ENCODE results near the gene TBR1. TPM values are rescaled to one million over a fixed set of nuclear protein-coding genes. Genes with fewer than 3 reads are reported as not detected.

The TBR1 gene
- total and polyA plus RNA-seq, 2 donors (not counting 3 experiments of a cell fraction or from before 2014, with no cell fraction given) = 0.11 to 0.14 TPM

GRCh38 chr2:161416708-161417437 lies 776 bp downstream of the TBR1 start:
- Histone ChIP-seq H3K27me3 (ENCODE audit: control insufficient read depth in 2 of 2, insufficient read depth in 2 of 2, low read length in 2 of 2) (peaks cover 66 to 75% of the 10 kb centered on the region in 2 experiments), H3K9ac (replicated peaks; ENCODE audit: extremely low read depth, insufficient read depth, low read length) (no peak overlapping the region), H3K27ac (ENCODE audit: insufficient read depth, low read depth, low read length) (no peak overlapping the region), H2AFZ (ENCODE audit: low read depth, low read length) (no peak overlapping the region), H3K4me1 (ENCODE audit: control insufficient read depth, extremely low read depth, insufficient read depth, low read length) (peaks cover 12% of the 10 kb centered on the region), H3K9me1 (replicated peaks; ENCODE audit: control insufficient read depth, extremely low read depth, insufficient read depth, low read length) (no peaks in the 10 kb centered on the region), H3K4me2 (ENCODE audit: insufficient read depth, low read length) (no peak overlapping the region), H3K4me3 (replicated peaks in 1 of 3; ENCODE audit: insufficient read depth in 1 of 3, low read depth in 1 of 3, low read length in 3 of 3) (no peak overlapping the region), H3K36me3 (ENCODE audit: control insufficient read depth in 2 of 2, extremely low read depth in 1 of 2, insufficient read depth in 2 of 2, low read length in 2 of 2) (no peaks in the 10 kb centered on the region), H4K20me1 (replicated peaks; ENCODE audit: control insufficient read depth, extremely low read depth, insufficient read depth, low read length) (no peaks in the 10 kb centered on the region), H3K79me2 (ENCODE audit: control insufficient read depth, insufficient read depth, low read length) (no peaks in the 10 kb centered on the region), H3K9me3 (replicated peaks; ENCODE audit: control insufficient read depth, insufficient read depth, low read length) (no peaks in the 10 kb centered on the region)
- FAIRE-seq (no peak), DNase-seq (ENCODE audit: low read depth, low spot score) (no peak)
- no TSS peak for BruUV-seq (replicated peaks)
- intact Hi-C loops (cut with micrococcal nuclease) = loop anchor here (1.0 kb wide), 1 partner anchor 8 kb away; no protein-coding TSS in a partner anchor
- ChIA-PET POLR2A (no interaction called here), CTCF (interaction anchor here (1.1 to 1.5 kb wide), 2 partner anchors 9 to 10 kb away, joined by 4 read pairs; no protein-coding TSS in a partner anchor)
- TF ChIP-seq POLR2AphosphoS5 (IDR thresholded peaks at IDR 0.05; ENCODE audit: insufficient read depth, low read depth, low read length) = no peak
- peak; percentile 43 for TF ChIP-seq EZH2 (IDR thresholded peaks at IDR 0.05; ENCODE audit: borderline replicate concordance, low read depth, low read length, severe bottlenecking)
- dilution Hi-C loops (cut with MboI; ENCODE audit: extremely low pct_ligation_motif_present, low sequenced_read_pairs) = no loop called here

- ChIA-PET CTCF (no interaction called here), POLR2A (no interaction called here)
- DNase-seq (ENCODE audit: low read depth, low spot score) (no peak), FAIRE-seq (no peak)
- Histone ChIP-seq H3K4me1 (ENCODE audit: control insufficient read depth, extremely low read depth, insufficient read depth, low read length) (peaks cover 12% of the 10 kb centered on the region), H3K4me2 (ENCODE audit: insufficient read depth, low read length) (no peak overlapping the region), H3K27ac (ENCODE audit: insufficient read depth, low read depth, low read length) (no peak overlapping the region), H3K27me3 (ENCODE audit: control insufficient read depth in 2 of 2, insufficient read depth in 2 of 2, low read length in 2 of 2) (peaks cover 74 to 82% of the 10 kb centered on the region in 2 experiments), H3K9me1 (replicated peaks; ENCODE audit: control insufficient read depth, extremely low read depth, insufficient read depth, low read length) (no peaks in the 10 kb centered on the region), H2AFZ (ENCODE audit: low read depth, low read length) (no peak overlapping the region), H3K4me3 (replicated peaks in 1 of 3; ENCODE audit: insufficient read depth in 1 of 3, low read depth in 1 of 3, low read length in 3 of 3) (no peak overlapping the region), H3K9me3 (replicated peaks; ENCODE audit: control insufficient read depth, insufficient read depth, low read length) (no peaks in the 10 kb centered on the region), H3K36me3 (ENCODE audit: control insufficient read depth in 2 of 2, extremely low read depth in 1 of 2, insufficient read depth in 2 of 2, low read length in 2 of 2) (no peaks in the 10 kb centered on the region), H4K20me1 (replicated peaks; ENCODE audit: control insufficient read depth, extremely low read depth, insufficient read depth, low read length) (no peaks in the 10 kb centered on the region), H3K79me2 (ENCODE audit: control insufficient read depth, insufficient read depth, low read length) (no peaks in the 10 kb centered on the region), H3K9ac (replicated peaks; ENCODE audit: extremely low read depth, insufficient read depth, low read length) (no peak overlapping the region)
- dilution Hi-C loops (cut with MboI; ENCODE audit: extremely low pct_ligation_motif_present, low sequenced_read_pairs) = no loop called here
- intact Hi-C loops (cut with micrococcal nuclease) = loop anchor here (1.0 kb wide), 1 partner anchor 8 kb away; no protein-coding TSS in a partner anchor
- no TSS peak for BruUV-seq (replicated peaks)
- TF ChIP-seq EZH2 (IDR thresholded peaks at IDR 0.05; ENCODE audit: borderline replicate concordance, low read depth, low read length, severe bottlenecking) (peak; percentile 64), POLR2A (IDR thresholded peaks at IDR 0.05; ENCODE audit: low read depth, low read length) (no peak)
These were observed 1.6 kb downstream of the TBR1 start for GRCh38 chr2:161417438-161418274.

All from endothelial cell of umbilical vein (primary cell).